Uterus (tissue), 2 donors: Measurements from ENCODE around the gene SOX11.

Experiments used
- POLR2A ChIP-seq, 2 donors: fragments of 450-650 bp; IDR thresholded peaks; one replicate each; pipeline ENCODE4 v1.6.1; 2016; ENCODE audit warnings: antibody characterized with exemption in 2 of 2, mild to moderate bottlenecking in 1 of 2, moderate library complexity in 1 of 2
- TF ChIP-seq, protein P1 (sequence below), 4 experiments: fragments of 200-600 bp in 2 of 4; fragments of 450-650 bp in 2 of 4; sonication (generic) in 2 of 4; IDR thresholded peaks; one replicate each; pipeline ENCODE4 v1.5.1; 2016 to 2019; ENCODE audit warnings: antibody characterized with exemption in 4 of 4, mild to moderate bottlenecking in 2 of 4, moderate library complexity in 1 of 4

GRCh38 chr2:5734859-5735520 lies 42.8 kb downstream of the SOX11 start:
- TF ChIP-seq, protein P1, sequence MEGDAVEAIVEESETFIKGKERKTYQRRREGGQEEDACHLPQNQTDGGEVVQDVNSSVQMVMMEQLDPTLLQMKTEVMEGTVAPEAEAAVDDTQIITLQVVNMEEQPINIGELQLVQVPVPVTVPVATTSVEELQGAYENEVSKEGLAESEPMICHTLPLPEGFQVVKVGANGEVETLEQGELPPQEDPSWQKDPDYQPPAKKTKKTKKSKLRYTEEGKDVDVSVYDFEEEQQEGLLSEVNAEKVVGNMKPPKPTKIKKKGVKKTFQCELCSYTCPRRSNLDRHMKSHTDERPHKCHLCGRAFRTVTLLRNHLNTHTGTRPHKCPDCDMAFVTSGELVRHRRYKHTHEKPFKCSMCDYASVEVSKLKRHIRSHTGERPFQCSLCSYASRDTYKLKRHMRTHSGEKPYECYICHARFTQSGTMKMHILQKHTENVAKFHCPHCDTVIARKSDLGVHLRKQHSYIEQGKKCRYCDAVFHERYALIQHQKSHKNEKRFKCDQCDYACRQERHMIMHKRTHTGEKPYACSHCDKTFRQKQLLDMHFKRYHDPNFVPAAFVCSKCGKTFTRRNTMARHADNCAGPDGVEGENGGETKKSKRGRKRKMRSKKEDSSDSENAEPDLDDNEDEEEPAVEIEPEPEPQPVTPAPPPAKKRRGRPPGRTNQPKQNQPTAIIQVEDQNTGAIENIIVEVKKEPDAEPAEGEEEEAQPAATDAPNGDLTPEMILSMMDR (IDR thresholded peaks at IDR 0.05) = no peak
- TF ChIP-seq POLR2A (IDR thresholded peaks at IDR 0.05) = no peak
